ENCODE data around the gene ERG. TPM values are rescaled to one million over a fixed set of nuclear protein-coding genes. Genes with fewer than 3 reads are reported as not detected.

Gene ERG
- total and polyA plus RNA-seq, 4 donors: 3.3 to 6.0 (median 4.1) TPM

- H3K4me3 ChIP-seq (ENCODE audit: low read depth in 1 of 3, low read length in 3 of 3): no peak overlapping the region
- WGBS: 51% methylated on average over 4 of the region's 4 CpGs
- peaks cover 0 to 5% (median 0%) of the 10 kb centered on the region in 4 donors for H3K27me3 ChIP-seq (ENCODE audit: control insufficient read depth in 4 of 4, insufficient read depth in 4 of 4, low read length in 3 of 4)
- peaks cover 0 to 1% (median 0%) of the 10 kb centered on the region in 4 donors for H3K36me3 ChIP-seq (ENCODE audit: control insufficient read depth in 4 of 4, insufficient read depth in 3 of 4, low read depth in 1 of 4, low read length in 3 of 4)
- H3K4me1 ChIP-seq (ENCODE audit: control insufficient read depth in 4 of 4, insufficient read depth in 4 of 4, low read length in 3 of 4): no peaks in the 10 kb centered on the region
- H3K9me3 ChIP-seq (ENCODE audit: control insufficient read depth in 4 of 4, low read length in 3 of 4): no peaks in the 10 kb centered on the region
- H3K9ac ChIP-seq (ENCODE audit: low read depth in 1 of 2, low read length in 2 of 2): no peak overlapping the region
- TF ChIP-seq MAX (IDR thresholded peaks at IDR 0.05) (no peak), FOXA1 (IDR thresholded peaks at IDR 0.05) (no peak), GABPA (IDR thresholded peaks at IDR 0.05 in 1 of 2, conservative IDR thresholded peaks at IDR 0.05 in 1 of 2) (no peak), ATF3 (IDR thresholded peaks at IDR 0.05) (no peak), RXRA (IDR thresholded peaks at IDR 0.05) (no peak), CTCF (IDR thresholded peaks at IDR 0.05; ENCODE audit: low read depth, low read length, missing input control) (no peak)
- H3K27ac ChIP-seq (ENCODE audit: low read depth in 1 of 2, low read length in 2 of 2): no peak overlapping the region
- no peak for DNase-seq (ENCODE audit: low spot score)
Observed at GRCh38 chr21:38386967-38387366, 111.3 kb downstream of the ERG start.

GRCh38 chr21:38385427-38386175, 112.7 kb downstream of the ERG start:
- H3K27ac ChIP-seq (ENCODE audit: low read depth in 1 of 2, low read length in 2 of 2): no peak overlapping the region
- DNase-seq (ENCODE audit: low spot score): no peak
- 77% methylated on average over 7 of the region's 7 CpGs for WGBS
- no peaks in the 10 kb centered on the region for H3K4me1 ChIP-seq (ENCODE audit: control insufficient read depth in 4 of 4, insufficient read depth in 4 of 4, low read length in 3 of 4)
- H3K4me3 ChIP-seq (ENCODE audit: low read depth in 1 of 3, low read length in 3 of 3): no peak overlapping the region
- H3K36me3 ChIP-seq (ENCODE audit: control insufficient read depth in 4 of 4, insufficient read depth in 3 of 4, low read depth in 1 of 4, low read length in 3 of 4): peaks cover 0 to 1% (median 0%) of the 10 kb centered on the region in 4 donors
- no peaks in the 10 kb centered on the region for H3K9me3 ChIP-seq (ENCODE audit: control insufficient read depth in 4 of 4, low read length in 3 of 4)
- no peak overlapping the region for H3K9ac ChIP-seq (ENCODE audit: low read depth in 1 of 2, low read length in 2 of 2)
- TF ChIP-seq GABPA (IDR thresholded peaks at IDR 0.05 in 1 of 2, conservative IDR thresholded peaks at IDR 0.05 in 1 of 2) (no peak), RAD21 (IDR thresholded peaks at IDR 0.05) (no peak), NR2F2 (IDR thresholded peaks at IDR 0.05) (no peak), ZBTB33 (IDR thresholded peaks at IDR 0.05) (no peak), JUND (IDR thresholded peaks at IDR 0.05) (no peak), HNF4G (IDR thresholded peaks at IDR 0.05) (no peak), TAF1 (conservative IDR thresholded peaks at IDR 0.05) (no peak), CTCF (IDR thresholded peaks at IDR 0.05; ENCODE audit: low read depth, low read length, missing input control) (no peak), FOXA1 (IDR thresholded peaks at IDR 0.05) (no peak), YY1 (IDR thresholded peaks at IDR 0.05) (no peak), REST (IDR thresholded peaks at IDR 0.05) (no peak), RXRA (IDR thresholded peaks at IDR 0.05) (no peak), FOXA2 (IDR thresholded peaks at IDR 0.05) (no peak), ATF3 (IDR thresholded peaks at IDR 0.05) (no peak), EGR1 (IDR thresholded peaks at IDR 0.05; ENCODE audit: low read depth in 2 of 2) (no peak)
- H3K27me3 ChIP-seq (ENCODE audit: control insufficient read depth in 4 of 4, insufficient read depth in 4 of 4, low read length in 3 of 4): peaks cover 0 to 5% (median 0%) of the 10 kb centered on the region in 4 donors
